CMK (cell line): ENCODE measurements around the gene GPC5.
"Not testable (repeated sequence)": the region's sequence is repeated elsewhere in the genome, so short reads cannot be mapped to it uniquely, and the experiment has no call there.

Experiments
- DNase-seq: peaks from one replicate; pipeline ENCODE4 v3.0.0-alpha.2; 2010; ENCODE audit warnings: low read depth

GPC5 gene

GRCh38 chr13:91893040-91893439, 494.6 kb downstream of the GPC5 start:
- DNase-seq, result no peak

- DNase-seq, result no peak
Observed at GRCh38 chr13:91894316-91894715, 495.9 kb downstream of the GPC5 start.

GRCh38 chr13:91896547-91896946, 498.1 kb downstream of the GPC5 start:
- DNase-seq, result no peak

GRCh38 chr13:91898986-91899385, 500.6 kb downstream of the GPC5 start:
- DNase-seq, result not testable (repeated sequence)

DNA sequence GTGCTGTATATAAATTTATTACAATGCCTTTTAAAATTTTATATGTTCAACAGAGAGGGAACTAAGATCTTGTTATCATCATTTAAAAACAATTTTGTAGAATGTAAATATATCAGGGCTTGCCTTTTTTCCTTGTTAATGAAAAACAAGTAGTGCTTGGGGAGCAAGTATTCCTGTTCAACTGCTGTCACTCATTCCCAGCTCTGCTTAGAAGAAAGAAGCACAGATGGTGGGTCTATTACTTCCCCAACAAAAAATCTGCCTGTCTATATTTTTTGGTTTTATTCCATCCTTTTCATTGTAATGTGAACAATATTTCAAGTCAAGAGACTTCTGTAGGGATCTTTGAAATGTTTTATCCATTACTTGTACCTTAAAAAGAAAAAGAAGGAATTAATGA, 503.9 kb downstream of the GPC5 start:
- no peak for DNase-seq

GRCh38 chr13:91904005-91904404, 505.6 kb downstream of the GPC5 start:
- no peak for DNase-seq

- DNase-seq, result no peak
Observed at GRCh38 chr13:91904597-91904996, 506.2 kb downstream of the GPC5 start.

- DNase-seq, result no peak
Observed at GRCh38 chr13:91907398-91907797, 509.0 kb downstream of the GPC5 start.

- no peak for DNase-seq
Observed at GRCh38 chr13:91909617-91910016, 511.2 kb downstream of the GPC5 start.

DNA sequence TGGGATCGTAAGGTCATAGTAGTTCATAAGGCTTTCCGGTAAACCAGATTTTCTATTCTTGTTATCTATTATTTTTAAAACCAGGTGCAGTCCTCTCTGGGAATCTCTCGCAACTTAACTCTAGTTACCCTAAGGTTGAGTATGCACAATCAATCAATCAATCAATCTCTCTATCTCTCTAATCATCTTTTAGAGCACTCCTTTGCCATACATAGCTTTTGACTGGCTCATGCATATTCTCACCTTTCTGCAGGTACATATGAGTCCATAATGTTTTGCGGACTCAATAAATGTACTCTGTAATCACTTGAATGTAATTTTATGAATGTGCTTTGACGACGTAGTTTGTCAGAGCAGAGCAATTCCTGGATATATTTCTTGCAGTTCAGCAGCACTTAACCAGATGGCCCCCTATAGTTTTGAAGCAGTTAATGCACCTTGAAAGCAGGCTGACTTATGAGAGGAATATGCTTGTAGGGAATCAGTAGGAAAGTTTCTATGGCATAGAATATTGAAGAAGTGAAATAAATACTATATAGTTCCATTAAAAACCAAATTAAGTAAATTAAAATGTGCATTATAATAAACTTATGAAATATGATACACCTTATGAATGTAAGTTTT, 524.7 kb downstream of the GPC5 start:
- DNase-seq, result no peak

DNA sequence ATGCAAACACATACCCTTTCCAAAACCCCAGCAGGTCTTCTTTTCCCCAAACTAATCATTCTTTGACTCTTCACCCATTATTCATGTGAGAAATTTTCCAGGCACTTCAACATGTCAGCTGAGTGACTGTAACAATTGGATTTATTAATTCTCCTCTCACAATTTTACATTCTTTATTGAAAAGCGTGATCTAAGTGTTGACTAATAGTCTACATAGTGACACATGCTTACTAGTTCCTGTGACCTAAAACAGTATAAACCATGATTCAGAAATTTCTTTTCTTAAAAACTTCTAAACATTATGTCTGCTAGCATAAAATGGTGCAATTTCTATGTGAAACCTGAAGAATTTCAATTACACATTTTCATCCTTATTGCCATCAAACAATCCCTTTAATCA, 532.3 kb downstream of the GPC5 start:
- DNase-seq, result no peak

- no peak for DNase-seq
Observed at GRCh38 chr13:91934354-91934753, 535.9 kb downstream of the GPC5 start.

DNA sequence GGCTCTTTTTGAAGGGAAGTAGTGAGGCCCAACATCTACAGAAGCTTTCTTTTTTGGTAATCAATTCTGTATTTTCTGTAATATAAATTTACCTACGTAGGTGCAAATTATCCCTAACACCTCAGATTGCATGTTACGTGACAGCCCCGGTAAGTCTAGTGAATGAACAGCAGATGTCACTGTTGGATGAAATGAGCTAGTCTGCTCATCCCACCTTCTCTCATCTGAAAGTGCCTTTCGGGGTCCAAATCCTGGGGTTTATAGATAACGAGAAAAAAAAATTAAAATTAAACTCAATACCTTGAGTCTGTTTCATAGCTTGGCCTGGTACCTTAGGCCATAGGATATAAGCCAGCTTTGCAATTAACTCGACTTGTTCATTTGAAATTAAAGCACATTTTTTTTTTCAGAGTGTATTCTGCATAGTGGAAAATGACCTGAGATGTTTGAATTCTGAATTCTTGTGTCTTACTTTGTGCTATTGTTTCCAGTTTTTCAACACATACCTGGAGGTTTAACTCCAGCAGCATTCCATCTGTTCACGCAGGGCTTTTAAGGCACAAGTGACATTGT, 548.2 kb downstream of the GPC5 start:
- peak; percentile 9 for DNase-seq

DNA sequence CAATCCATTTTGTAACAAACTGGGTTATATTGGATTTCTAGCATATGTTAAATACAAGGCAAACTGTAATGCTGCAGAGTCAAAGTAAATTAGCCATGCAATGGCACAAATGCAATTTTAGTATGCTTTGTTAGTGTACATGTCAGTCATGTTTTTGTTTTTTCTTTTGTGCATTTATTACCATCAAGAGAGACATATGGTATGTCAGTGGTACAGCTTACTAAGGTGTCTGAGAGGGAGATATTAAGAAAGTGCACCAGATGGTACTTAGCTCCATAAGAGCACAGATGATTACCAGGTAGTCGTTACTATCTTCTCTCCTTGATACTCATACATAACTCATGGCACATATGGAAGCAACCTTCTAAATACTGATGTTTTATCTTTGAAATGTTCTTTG, 550.3 kb downstream of the GPC5 start:
- no peak for DNase-seq

GRCh38 chr13:91950803-91951202, 552.4 kb downstream of the GPC5 start:
- no peak for DNase-seq

GRCh38 chr13:91955546-91956355, 557.3 kb downstream of the GPC5 start:
- DNase-seq, result no peak

GRCh38 chr13:91960947-91961346, 562.5 kb downstream of the GPC5 start:
- no peak for DNase-seq

DNA sequence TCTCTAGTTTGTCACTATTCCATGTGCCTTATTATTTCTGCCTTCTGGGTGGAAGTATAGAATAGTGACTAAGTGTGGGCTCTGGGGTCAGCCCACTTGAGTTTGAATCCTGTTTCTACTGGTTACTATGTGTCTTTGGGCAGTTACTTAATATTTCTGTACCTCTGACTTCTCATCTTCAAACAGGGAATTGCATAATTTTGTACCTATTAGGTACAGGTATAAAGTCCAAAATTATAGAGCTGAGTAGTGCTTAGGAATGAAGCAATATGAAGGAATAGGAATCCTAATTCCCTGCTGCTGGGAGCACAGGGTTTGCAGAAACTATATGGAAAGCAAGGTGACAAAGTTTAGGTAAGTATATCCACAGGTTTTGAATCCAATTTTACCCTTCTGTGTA, 564.5 kb downstream of the GPC5 start:
- no peak for DNase-seq

GRCh38 chr13:91965511-91965910, 567.1 kb downstream of the GPC5 start:
- no peak for DNase-seq

DNA sequence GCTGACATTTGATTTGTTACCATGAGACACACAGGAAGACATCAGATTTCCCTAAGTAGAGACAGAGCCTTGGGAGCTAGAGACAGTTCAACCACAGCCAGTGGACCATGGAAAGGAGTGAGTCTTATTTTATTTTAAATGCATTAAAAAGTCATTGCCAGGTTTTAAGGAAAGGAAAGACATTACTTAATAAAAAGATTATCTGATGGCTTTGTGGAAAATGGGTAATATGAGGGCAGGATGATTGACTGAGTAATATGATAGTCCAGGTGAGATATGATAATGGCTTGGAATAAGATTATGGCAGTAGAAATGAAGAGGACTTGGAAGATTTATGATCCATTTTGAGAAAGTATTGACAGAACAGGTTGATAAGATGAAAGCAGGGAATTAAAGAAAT, 580.1 kb downstream of the GPC5 start:
- no peak for DNase-seq

DNA sequence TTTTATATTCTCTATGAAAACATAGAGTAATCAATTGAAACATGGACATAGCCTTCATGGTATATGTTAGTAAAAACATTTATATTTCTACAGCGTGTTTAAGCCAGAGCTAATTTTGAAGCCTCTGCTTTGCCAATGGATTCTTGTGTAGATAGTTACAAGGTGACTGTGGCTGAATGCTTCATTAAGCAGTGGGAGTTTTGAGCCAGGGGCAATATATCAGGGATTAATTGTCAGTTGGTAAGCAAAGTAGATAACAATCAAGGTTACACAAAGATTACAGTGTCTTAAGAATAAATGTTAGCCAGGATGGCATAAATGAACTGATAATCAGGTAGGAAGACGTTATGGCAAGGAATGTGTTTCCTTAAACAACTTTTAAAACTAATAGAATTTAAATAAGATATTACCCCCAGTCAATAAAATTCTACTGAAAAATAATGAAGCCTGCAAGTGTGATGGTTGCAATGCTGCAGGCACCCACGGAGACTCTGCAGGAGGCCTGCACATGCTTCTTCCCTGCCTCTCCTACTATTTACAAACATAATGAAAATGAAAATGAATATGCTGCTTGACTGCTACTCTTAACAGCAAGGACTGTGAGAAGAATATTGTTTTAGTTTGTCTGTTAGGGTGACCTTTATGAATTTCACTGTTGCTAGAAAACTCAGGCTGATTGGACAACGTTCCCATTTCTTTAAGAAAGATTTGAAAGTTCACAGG, 588.5 kb downstream of the GPC5 start:
- DNase-seq, result no peak

GRCh38 chr13:91988331-91988730, 589.9 kb downstream of the GPC5 start:
- DNase-seq, result no peak

DNA sequence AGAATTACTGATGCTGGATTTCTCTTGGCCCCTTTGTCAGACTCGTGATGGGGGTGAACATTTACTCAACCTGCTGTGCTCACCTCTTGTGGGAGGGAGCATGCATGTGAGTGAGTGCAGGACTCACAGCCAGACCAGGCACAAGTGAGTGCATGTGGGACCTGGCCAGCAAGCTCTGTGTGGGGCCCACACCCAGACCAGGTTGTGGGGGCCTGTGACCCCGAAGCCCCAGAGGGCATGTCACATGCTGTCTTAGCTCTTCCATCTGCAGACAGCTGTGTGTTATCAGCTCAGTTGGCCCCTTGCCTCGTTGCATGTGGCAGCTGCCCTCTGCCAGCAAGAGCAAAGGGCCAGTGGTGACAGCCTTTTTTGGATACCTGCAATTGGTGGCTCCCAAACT, 614.4 kb downstream of the GPC5 start:
- DNase-seq, result no peak
